ENCODE measurements around the gene GPR150.

DNA sequence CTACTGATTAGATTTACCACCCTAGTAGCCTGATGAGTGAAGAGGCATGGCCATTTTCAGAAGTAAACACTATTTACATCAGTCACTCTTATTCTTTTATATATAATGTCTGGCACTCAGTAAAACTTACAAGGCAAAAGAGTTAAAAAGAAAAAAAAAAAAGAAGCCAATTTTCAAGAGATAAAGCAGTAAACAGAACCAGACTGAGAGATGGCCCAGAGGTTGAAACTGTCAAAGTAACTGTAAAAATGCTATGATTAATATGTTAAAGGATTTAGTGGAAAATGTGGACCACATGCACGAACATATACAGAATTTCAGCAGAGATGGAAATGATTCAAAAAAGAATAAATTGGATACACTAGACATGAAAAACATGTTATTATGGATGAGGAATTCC lies 6.4 kb upstream of the GPR150 start:
- no peak for TF ChIP-seq TAF1 (IDR thresholded peaks at IDR 0.05; ENCODE audit: borderline replicate concordance, insufficient read depth, low read length)
- TF ChIP-seq, protein P1, sequence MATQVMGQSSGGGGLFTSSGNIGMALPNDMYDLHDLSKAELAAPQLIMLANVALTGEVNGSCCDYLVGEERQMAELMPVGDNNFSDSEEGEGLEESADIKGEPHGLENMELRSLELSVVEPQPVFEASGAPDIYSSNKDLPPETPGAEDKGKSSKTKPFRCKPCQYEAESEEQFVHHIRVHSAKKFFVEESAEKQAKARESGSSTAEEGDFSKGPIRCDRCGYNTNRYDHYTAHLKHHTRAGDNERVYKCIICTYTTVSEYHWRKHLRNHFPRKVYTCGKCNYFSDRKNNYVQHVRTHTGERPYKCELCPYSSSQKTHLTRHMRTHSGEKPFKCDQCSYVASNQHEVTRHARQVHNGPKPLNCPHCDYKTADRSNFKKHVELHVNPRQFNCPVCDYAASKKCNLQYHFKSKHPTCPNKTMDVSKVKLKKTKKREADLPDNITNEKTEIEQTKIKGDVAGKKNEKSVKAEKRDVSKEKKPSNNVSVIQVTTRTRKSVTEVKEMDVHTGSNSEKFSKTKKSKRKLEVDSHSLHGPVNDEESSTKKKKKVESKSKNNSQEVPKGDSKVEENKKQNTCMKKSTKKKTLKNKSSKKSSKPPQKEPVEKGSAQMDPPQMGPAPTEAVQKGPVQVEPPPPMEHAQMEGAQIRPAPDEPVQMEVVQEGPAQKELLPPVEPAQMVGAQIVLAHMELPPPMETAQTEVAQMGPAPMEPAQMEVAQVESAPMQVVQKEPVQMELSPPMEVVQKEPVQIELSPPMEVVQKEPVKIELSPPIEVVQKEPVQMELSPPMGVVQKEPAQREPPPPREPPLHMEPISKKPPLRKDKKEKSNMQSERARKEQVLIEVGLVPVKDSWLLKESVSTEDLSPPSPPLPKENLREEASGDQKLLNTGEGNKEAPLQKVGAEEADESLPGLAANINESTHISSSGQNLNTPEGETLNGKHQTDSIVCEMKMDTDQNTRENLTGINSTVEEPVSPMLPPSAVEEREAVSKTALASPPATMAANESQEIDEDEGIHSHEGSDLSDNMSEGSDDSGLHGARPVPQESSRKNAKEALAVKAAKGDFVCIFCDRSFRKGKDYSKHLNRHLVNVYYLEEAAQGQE (IDR thresholded peaks at IDR 0.05; ENCODE audit: insufficient read depth in 1 of 2, low read depth in 2 of 2, low read length in 2 of 2), result no peak
- no peak for TF ChIP-seq POLR2AphosphoS5 (IDR thresholded peaks at IDR 0.05; ENCODE audit: low read depth, low read length)
- no peak for TF ChIP-seq SIN3A (IDR thresholded peaks at IDR 0.05; ENCODE audit: borderline replicate concordance, insufficient read depth, low read length)

Measured in PFSK-1 (cell line).